VCaP (cell line): ENCODE results near the gene ZDHHC11.
A peak's percentile ranks its signal among the peaks of the same experiment; 100 is the strongest.

Experiments
- H3K27ac ChIP-seq: fragments of 450-650 bp; 2 replicates; pipeline ENCODE4 v1.5.1; 2017
- TF ChIP-seq, protein P1 (sequence below): fragments of 450-650 bp; conservative IDR thresholded peaks from 2 replicates; pipeline ENCODE4 v1.5.1; 2017; ENCODE audit warnings: mild to moderate bottlenecking, moderate library complexity

Gene ZDHHC11

DNA sequence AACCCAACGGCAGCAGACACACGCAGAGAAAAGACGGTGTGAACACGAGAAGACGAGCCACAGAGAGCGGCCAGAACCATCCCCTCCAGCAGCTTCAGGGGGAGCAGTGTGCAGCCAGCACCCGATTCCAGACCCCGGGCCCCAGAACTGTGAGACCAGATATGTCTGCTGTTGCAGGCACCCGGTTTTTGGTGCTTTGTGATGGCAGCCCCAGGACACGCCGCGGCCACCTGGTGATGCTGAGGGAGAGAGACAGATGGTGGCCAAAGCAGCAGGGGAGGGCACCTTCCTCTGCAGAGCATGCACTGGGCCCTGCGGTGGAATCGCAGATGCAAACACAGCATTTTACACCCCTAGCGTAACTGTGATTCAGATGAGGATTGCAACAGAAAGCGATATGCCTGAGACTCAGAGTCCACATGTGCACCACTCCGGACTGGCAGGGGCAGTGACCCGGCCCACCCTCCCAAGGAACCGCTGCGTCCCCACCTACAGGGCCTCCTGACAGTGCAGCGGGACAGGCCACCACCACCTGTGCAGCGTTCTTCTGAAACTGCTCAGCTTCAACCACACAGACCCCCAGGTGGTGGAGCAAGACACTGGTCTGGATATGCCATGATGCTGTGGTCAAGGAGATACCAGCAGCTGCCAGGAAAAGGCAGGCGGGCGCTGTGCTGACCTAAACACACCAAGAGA lies 90.3 kb downstream of the ZDHHC11 start:
- no peak overlapping the region for H3K27ac ChIP-seq
- TF ChIP-seq, protein P1, sequence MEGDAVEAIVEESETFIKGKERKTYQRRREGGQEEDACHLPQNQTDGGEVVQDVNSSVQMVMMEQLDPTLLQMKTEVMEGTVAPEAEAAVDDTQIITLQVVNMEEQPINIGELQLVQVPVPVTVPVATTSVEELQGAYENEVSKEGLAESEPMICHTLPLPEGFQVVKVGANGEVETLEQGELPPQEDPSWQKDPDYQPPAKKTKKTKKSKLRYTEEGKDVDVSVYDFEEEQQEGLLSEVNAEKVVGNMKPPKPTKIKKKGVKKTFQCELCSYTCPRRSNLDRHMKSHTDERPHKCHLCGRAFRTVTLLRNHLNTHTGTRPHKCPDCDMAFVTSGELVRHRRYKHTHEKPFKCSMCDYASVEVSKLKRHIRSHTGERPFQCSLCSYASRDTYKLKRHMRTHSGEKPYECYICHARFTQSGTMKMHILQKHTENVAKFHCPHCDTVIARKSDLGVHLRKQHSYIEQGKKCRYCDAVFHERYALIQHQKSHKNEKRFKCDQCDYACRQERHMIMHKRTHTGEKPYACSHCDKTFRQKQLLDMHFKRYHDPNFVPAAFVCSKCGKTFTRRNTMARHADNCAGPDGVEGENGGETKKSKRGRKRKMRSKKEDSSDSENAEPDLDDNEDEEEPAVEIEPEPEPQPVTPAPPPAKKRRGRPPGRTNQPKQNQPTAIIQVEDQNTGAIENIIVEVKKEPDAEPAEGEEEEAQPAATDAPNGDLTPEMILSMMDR = no peak

- peak overlapping the region; percentile 47; the same call in 1 of the 2 replicates for H3K27ac ChIP-seq
- TF ChIP-seq, protein P1 = no peak
Observed at GRCh38 chr5:759781-760362, 90.9 kb downstream of the ZDHHC11 start.

DNA sequence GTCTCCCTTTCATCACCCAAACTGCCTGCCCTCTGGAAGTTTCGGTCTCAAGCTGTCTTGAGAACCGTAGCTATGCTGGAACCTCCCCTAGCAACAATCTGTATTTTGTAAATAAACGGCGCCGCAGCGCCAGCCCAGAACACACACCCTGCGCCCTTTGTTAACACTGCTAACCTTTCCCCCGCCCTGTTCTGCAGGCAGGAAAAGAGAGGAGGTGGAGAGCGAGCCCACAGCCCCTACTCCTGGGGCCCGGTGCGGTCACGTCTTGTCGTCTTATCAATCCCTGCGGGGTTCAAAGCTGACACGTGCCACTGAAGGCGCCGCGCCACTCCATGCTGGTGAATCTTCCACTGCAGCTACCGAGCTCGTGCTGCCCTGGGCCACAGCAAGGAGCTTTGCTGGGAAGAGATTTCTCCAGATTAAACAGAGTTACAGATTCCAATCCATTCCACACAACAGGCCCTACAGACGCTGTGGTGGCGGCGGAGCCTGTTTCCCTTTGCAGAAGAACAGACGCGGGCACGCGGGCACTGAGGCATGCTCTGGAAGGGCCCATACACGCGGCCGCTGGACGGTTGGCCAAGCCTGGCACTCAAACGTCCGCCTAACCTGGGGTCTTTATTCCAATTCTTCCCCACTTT lies 91.6 kb downstream of the ZDHHC11 start:
- H3K27ac ChIP-seq = peak overlapping the region; percentile 47
- TF ChIP-seq, protein P1 = no peak

- H3K27ac ChIP-seq = peak overlapping the region; percentile 47
- TF ChIP-seq, protein P1 = no peak
Observed at GRCh38 chr5:758698-759053, 92.1 kb downstream of the ZDHHC11 start.

- TF ChIP-seq, protein P1 = no peak
- peak overlapping the region; percentile 47 for H3K27ac ChIP-seq
Observed at GRCh38 chr5:757931-758697, 92.7 kb downstream of the ZDHHC11 start.

DNA sequence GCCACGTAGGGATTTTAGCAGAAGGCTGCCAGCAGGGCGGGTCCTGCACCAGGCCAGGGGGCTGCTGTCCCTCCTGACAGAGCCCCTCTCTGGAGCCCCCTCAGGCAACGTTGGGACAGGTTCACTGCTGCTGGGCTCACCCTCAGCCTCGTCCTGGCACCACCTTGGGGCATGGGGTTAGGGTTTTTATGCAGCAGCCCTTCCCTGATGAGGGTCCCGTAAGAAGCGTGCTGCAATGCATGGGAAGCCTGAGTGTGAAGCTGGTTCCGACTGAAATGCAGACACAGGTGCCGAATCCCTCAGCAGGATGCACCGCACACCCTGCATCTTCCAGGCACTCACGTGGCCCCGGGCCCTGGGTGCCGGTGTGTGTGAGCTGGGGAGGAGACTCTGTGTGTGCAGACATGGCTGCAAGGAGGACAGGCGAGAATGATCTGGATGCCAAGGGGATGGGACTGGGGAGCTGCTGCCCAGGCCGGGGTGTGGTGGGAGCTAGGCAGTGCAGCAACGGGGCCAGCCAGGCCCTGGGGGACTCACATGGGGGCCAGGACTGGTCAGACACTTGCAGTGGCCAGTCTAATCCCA lies 93.3 kb downstream of the ZDHHC11 start:
- TF ChIP-seq, protein P1 = no peak
- H3K27ac ChIP-seq = no peak overlapping the region

DNA sequence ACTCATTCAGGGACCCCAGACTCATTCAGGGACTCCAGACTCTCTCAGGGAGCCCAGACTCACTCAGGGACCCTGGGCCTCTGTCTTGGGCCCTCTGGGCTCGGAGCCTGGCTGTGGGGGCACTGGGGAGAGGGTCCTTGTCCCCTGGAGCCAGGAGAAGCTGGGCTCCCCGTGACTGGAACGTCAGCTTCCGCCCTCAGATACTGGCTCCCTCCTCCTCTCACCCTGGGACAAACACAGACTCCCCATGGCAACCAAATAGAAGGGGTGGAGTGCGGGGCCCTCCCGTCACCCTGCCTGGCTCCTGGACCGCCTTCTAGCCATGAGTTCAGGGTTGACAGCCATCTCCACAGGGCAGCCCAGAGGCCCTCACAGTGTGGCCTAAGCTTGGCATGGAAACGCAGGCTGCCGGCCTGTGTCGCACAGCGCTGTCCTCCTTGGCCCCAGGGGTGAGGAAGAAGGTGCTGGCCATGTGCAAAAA lies 93.9 kb downstream of the ZDHHC11 start:
- no peak overlapping the region for H3K27ac ChIP-seq
- TF ChIP-seq, protein P1 = no peak
